K562 (cell line): Measurements from ENCODE around the gene GRID2IP. TPM values are rescaled to one million over a fixed set of nuclear protein-coding genes. Genes with fewer than 3 reads are reported as not detected.
A peak's percentile ranks its signal among the peaks of the same experiment; 100 is the strongest.

Experiments
- ATAC-seq: fragments of 200-7000 bp; cut with Tn5 transposase; 3 replicates; pipeline ENCODE4 v1.9.1; 2020; ENCODE audit warnings: moderate library complexity
- BruUV-seq: library from RNA; stranded (reverse); fragments of 400-500 nt; replicated peaks from 2 replicates; lab custom pipeline; 2021; lab: Mats Ljungman, UMichigan
- CTCF ChIA-PET: fragments of 300-600 bp; formaldehyde crosslinking; extraction: SDS; loops from one replicate; lab custom pipeline; 2021; ENCODE audit warnings: low intra/inter-chr PET ratio; lab: Yijun Ruan, JAX
- POLR2A ChIA-PET: fragments of 300-600, 350-650 bp; sonication (Branson Sonifier 250); formaldehyde crosslinking; extraction: SDS; loops from one replicate; lab custom pipeline; 2021; ENCODE audit warnings: antibody characterized with exemption, inconsistent platforms; lab: Yijun Ruan, JAX
- DNase-seq, 4 experiments: peaks; one replicate each; pipeline versions ENCODE4 v3.0.0 to v3.0.0-alpha.2; 2011 to 2018; ENCODE audit warnings: low spot score in 3 of 4, mixed read lengths in 3 of 4; ENCODE audit errors: extremely low read depth in 1 of 4
- FAIRE-seq: peaks from 2 replicates; lab custom pipeline; 2011; peaks lifted over from hg19 to GRCh38; lab: Jason Lieb, UNC
- H2AFZ ChIP-seq: 2 replicates; pipeline ENCODE4 v1.6.0; 2011; ENCODE audit warnings: low read depth, low read length, control low read depth, inconsistent platforms
- H3K27ac ChIP-seq: fragments of 200-600 bp; 3 replicates; pipeline ENCODE4 v1.8.0; 2011; ENCODE audit warnings: low read depth, mild to moderate bottlenecking, control low read depth, inconsistent platforms, low read length, moderate library complexity, mixed read lengths; ENCODE audit errors: extremely low read depth
- H3K27me3 ChIP-seq, 2 experiments: fragments of 300-600 bp in 1 of 2; 2 replicates in 1 of 2; 3 replicates in 1 of 2; pipeline versions ENCODE4 v1.6.0 to v1.8.0; 2011; ENCODE audit warnings: inconsistent platforms in 2 of 2, low read length in 2 of 2, mild to moderate bottlenecking in 1 of 2, mixed read lengths in 1 of 2, moderate library complexity in 1 of 2; ENCODE audit not compliant: control insufficient read depth in 2 of 2, insufficient read depth in 2 of 2
- H3K36me3 ChIP-seq: fragments of 300-600 bp; 3 replicates; pipeline ENCODE4 v1.8.0; 2011; ENCODE audit warnings: mild to moderate bottlenecking, low read length, inconsistent platforms; ENCODE audit not compliant: control insufficient read depth, insufficient read depth
- H3K4me1 ChIP-seq, 2 experiments: fragments of 200-600 bp in 1 of 2; replicated peaks in 1 of 2; 2 replicates in 1 of 2; 3 replicates in 1 of 2; pipeline versions ENCODE4 v1.5.1 to v1.8.0; 2011; ENCODE audit warnings: inconsistent platforms in 2 of 2, low read length in 2 of 2, mild to moderate bottlenecking in 1 of 2, mixed read lengths in 1 of 2, moderate library complexity in 1 of 2; ENCODE audit not compliant: control insufficient read depth in 2 of 2, insufficient read depth in 2 of 2
- H3K4me2 ChIP-seq: 2 replicates; pipeline ENCODE4 v1.6.1; 2011; ENCODE audit warnings: low read length, control low read depth, inconsistent platforms, mixed read lengths; ENCODE audit not compliant: insufficient read depth
- H3K4me3 ChIP-seq: fragments of 200-600 bp; sonication (generic), shearing (Covaris generic); 2 replicates; pipeline ENCODE4 v1.5.1; 2016; ENCODE audit warnings: control low read depth, inconsistent platforms
- H3K79me2 ChIP-seq: fragments of 200-600 bp; 3 replicates; pipeline ENCODE4 v1.8.0; 2011; ENCODE audit warnings: low read length, inconsistent platforms; ENCODE audit not compliant: control insufficient read depth, insufficient read depth
- H3K9ac ChIP-seq, 2 experiments: 2 replicates each; pipeline versions ENCODE4 v1.6.0 to v1.6.1; 2011; ENCODE audit warnings: low read depth in 2 of 2, low read length in 2 of 2, control low read depth in 1 of 2, inconsistent platforms in 1 of 2, mild to moderate bottlenecking in 1 of 2, mixed read lengths in 1 of 2; ENCODE audit not compliant: insufficient read depth in 1 of 2
- H3K9me1 ChIP-seq: one replicate; pipeline ENCODE4 v1.6.0; 2011; ENCODE audit warnings: inconsistent platforms, mild to moderate bottlenecking, low read length, moderate library complexity; ENCODE audit not compliant: control insufficient read depth, insufficient read depth
- H3K9me3 ChIP-seq: replicated peaks from 2 replicates; pipeline ENCODE4 v1.5.1; 2011; ENCODE audit warnings: low read depth, low read length, inconsistent platforms; ENCODE audit not compliant: control insufficient read depth, insufficient read depth
- H4K20me1 ChIP-seq: replicated peaks from 2 replicates; pipeline ENCODE4 v1.6.1; 2011; ENCODE audit warnings: low read length, inconsistent platforms, mixed read lengths; ENCODE audit not compliant: control insufficient read depth, insufficient read depth
- GATA2 ChIP-seq: sonication (generic); formaldehyde crosslinking; IDR thresholded peaks from 2 replicates; pipeline ENCODE4 v1.4.0; 2020; ENCODE audit warnings: mild to moderate bottlenecking, missing genetic modification reagents
- MXI1 ChIP-seq: IDR thresholded peaks from 2 replicates; pipeline ENCODE4 v1.6.1; 2011; ENCODE audit warnings: low read depth, mild to moderate bottlenecking, improper control_type of control experiment, low read length
- PPARD ChIP-seq: fragments of 250-450 bp; sonication (Bioruptor Pico); IDR thresholded peaks from 2 replicates; pipeline ENCODE4 v1.8.0; 2022; ENCODE audit warnings: inconsistent platforms, mild to moderate bottlenecking, moderate library complexity
- ZBTB40 ChIP-seq, 2 experiments: fragments of 450-650 bp in 1 of 2; sonication (generic) in 1 of 2; formaldehyde crosslinking in 1 of 2; IDR thresholded peaks; 2 replicates each; pipeline versions ENCODE4 v1.7.1 to v1.9.0; 2016 to 2022; ENCODE audit warnings: inconsistent platforms in 1 of 2, mild to moderate bottlenecking in 1 of 2, missing genetic modification reagents in 1 of 2
- ZC3H4 ChIP-seq: sonication (generic); formaldehyde crosslinking; IDR thresholded peaks from 2 replicates; pipeline ENCODE4 v1.9.0; 2021; ENCODE audit warnings: missing genetic modification reagents, borderline replicate concordance
- ZEB2 ChIP-seq: fragments of 450-650 bp; IDR thresholded peaks from 2 replicates; pipeline ENCODE4 v1.6.1; 2016
- WGBS: fragments of 100-300 bp; shearing (Covaris generic); methylation state at CpG from one replicate; pipeline ENCODE4 v1.1.6; 2016; ENCODE audit warnings: low coverage, mixed read lengths; ENCODE audit not compliant: insufficient coverage; ENCODE audit errors: missing lambda C conversion rate; 5-methylcytosine and 5-hydroxymethylcytosine counted together
- in situ Hi-C: fragments of 300-500 bp; cut with MboI; formaldehyde crosslinking; loops from 4 replicates; pipeline ENCODE4 v1.15.0; 2018; ENCODE audit warnings: inconsistent platforms, mixed read lengths
- intact Hi-C: fragments of 100-400 bp; cut with micrococcal nuclease; formaldehyde crosslinking; loops from 2 replicates; pipeline ENCODE4 v1.14.2; 2022
- polyA plus RNA-seq, 8 experiments: library from polyadenylated mRNA; depleted of rRNA in 4 of 8; stranded (reverse) in 5 of 8; unstranded in 3 of 8; fragments of >200 nt; fragmentation: Nextera tagmentation in 2 of 8; fragmentation: Illumina TruSeq in 1 of 8; extraction: Ambion mirVana in 2 of 8; extraction: Trizol in 1 of 8; gene quantifications; 2 replicates each; pipeline versions ENCODE4 v1.2.1 to v1.2.3, GENCODE V29; 2011 to 2014; ENCODE audit warnings: inconsistent platforms in 1 of 8, missing spikeins in 1 of 8
- total RNA-seq, 7 experiments: library from RNA; depleted of rRNA in 6 of 7; stranded (reverse); fragments of >200 nt in 6 of 7; fragmentation: Illumina TruSeq in 2 of 7; extraction: Trizol in 2 of 7; gene quantifications; 2 replicates each; pipeline versions ENCODE4 v1.2.1 to v1.2.3, GENCODE V29; 2011 to 2021; ENCODE audit warnings: low replicate concordance in 1 of 7
- TF ChIP-seq, protein P1 (sequence below), 2 experiments: fragments of 450-650 bp; IDR thresholded peaks; 2 replicates each; pipeline ENCODE4 v1.6.1; 2016

The GRID2IP gene
- total and polyA plus RNA-seq, 9 of the 15 experiments (the other 6 are each of a cell fraction or from before 2014, with no cell fraction given) = not detected

- intact Hi-C loops = no loop called here
- peak overlapping the region; percentile 94; the same call in 1 of the 3 replicates for H3K27ac ChIP-seq
- TF ChIP-seq PPARD (CRISPR knock-in tag) (no peak), ZEB2 (0 out of 2 replicates have a peak, but pooled peaks have one; percentile 36), GATA2 (CRISPR knock-in tag) (0 out of 2 replicates have a peak, but pooled peaks have one; percentile 18), ZC3H4 (CRISPR knock-in tag) (no peak), ZBTB40 (IDR thresholded peaks at IDR 0.05) (peak; percentile 51; the same call in 1 of the 2 replicates), ZBTB40 (CRISPR knock-in tag; IDR thresholded peaks at IDR 0.05) (no peak), MXI1 (0 out of 2 replicates have a peak, but pooled peaks have one; percentile 24)
- TF ChIP-seq, protein P1, sequence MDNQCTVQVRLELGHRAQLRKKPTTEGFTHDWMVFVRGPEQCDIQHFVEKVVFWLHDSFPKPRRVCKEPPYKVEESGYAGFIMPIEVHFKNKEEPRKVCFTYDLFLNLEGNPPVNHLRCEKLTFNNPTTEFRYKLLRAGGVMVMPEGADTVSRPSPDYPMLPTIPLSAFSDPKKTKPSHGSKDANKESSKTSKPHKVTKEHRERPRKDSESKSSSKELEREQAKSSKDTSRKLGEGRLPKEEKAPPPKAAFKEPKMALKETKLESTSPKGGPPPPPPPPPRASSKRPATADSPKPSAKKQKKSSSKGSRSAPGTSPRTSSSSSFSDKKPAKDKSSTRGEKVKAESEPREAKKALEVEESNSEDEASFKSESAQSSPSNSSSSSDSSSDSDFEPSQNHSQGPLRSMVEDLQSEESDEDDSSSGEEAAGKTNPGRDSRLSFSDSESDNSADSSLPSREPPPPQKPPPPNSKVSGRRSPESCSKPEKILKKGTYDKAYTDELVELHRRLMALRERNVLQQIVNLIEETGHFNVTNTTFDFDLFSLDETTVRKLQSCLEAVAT (IDR thresholded peaks at IDR 0.05) = 0 out of 4 replicates have a peak, but pooled peaks of 1 of the 2 experiments have one; percentile 33
- FAIRE-seq = no peak
- POLR2A ChIA-PET = interaction anchor here (0.6 kb wide), 2 partner anchors 43 to 126 kb away, joined by 3 read pairs; no protein-coding TSS in a partner anchor
- peaks cover 39% of the 10 kb centered on the region for H3K36me3 ChIP-seq
- H3K9me1 ChIP-seq = peaks cover 10% of the 10 kb centered on the region
- peak overlapping the region; percentile 96 to 98 for H3K9ac ChIP-seq
- peak overlapping the region; percentile 93 for H3K4me2 ChIP-seq
- 11% methylated on average over 6 of the region's 6 CpGs for WGBS
- peaks cover 36% of the 10 kb centered on the region for H4K20me1 ChIP-seq
- peaks cover 63% of the 10 kb centered on the region for H3K79me2 ChIP-seq
- no peak for DNase-seq
- peak overlapping the region; percentile 100 for H3K4me3 ChIP-seq
- no TSS peak for BruUV-seq
- H3K4me1 ChIP-seq = peaks cover 18 to 19% of the 10 kb centered on the region in 2 experiments; a peak in 4 of 5 replicates
- peak; percentile 7 for ATAC-seq
- CTCF ChIA-PET = no interaction called here
- H3K27me3 ChIP-seq = peaks cover 0 to 8% of the 10 kb centered on the region in 2 experiments; a peak in 1 of 5 replicates
- in situ Hi-C loops = no loop called here
- H2AFZ ChIP-seq = no peak overlapping the region
- no peaks in the 10 kb centered on the region for H3K9me3 ChIP-seq
These were observed 68.5 kb downstream of the GRID2IP start for GRCh38 chr7:6482743-6483119.
